Activated CD4-positive, alpha-beta memory T cell treated with anti-CD3 and anti-CD28 coated beads for 36 hours (primary cell): ENCODE data around the gene UBTD1. TPM values are rescaled to one million over a fixed set of nuclear protein-coding genes. Genes with fewer than 3 reads are reported as not detected.

ENCODE experiments used
- CTCF ChIA-PET: fragments of 350-600 bp; sonication (Branson Sonifier 250); formaldehyde crosslinking; loops from one replicate; lab custom pipeline; 2021; ENCODE audit warnings: antibody characterized with exemption, inconsistent platforms; lab: Charles Lee
- POLR2A ChIA-PET: fragments of 350-600 bp; sonication (Branson Sonifier 250); formaldehyde crosslinking; loops from one replicate; lab custom pipeline; 2021; ENCODE audit warnings: antibody characterized with exemption; lab: Charles Lee
- DNase-seq: peaks from one replicate; pipeline ENCODE4 v3.0.0-alpha.2; 2020
- H3K27ac Mint-ChIP-seq: one replicate; pipeline ENCODE4 v1.8.0; 2021; ENCODE audit warnings: mixed read lengths
- H3K27me3 Mint-ChIP-seq: one replicate; pipeline ENCODE4 v1.8.0; 2021; ENCODE audit warnings: mixed read lengths
- H3K36me3 Mint-ChIP-seq: one replicate; pipeline ENCODE4 v1.8.0; 2021; ENCODE audit warnings: mixed read lengths
- H3K4me1 Mint-ChIP-seq: one replicate; pipeline ENCODE4 v1.8.0; 2021; ENCODE audit warnings: low read depth, mixed read lengths
- H3K4me3 Mint-ChIP-seq: one replicate; pipeline ENCODE4 v1.8.0; 2021; ENCODE audit warnings: mild to moderate bottlenecking, mixed read lengths
- H3K9me3 Mint-ChIP-seq: one replicate; pipeline ENCODE4 v1.8.0; 2021; ENCODE audit warnings: mixed read lengths
- intact Hi-C: fragments of 100-400 bp; cut with micrococcal nuclease; formaldehyde crosslinking; loops from one replicate; pipeline ENCODE4 v1.15.1; 2023
- total RNA-seq, 2 experiments: library from RNA; stranded (reverse); gene quantifications; one replicate each; pipeline ENCODE4 v1.2.3, GENCODE V29; 2021

UBTD1 gene
- total RNA-seq, 2 experiments from 2014 or later, result 1.6 to 2.6 TPM

- Mint-ChIP-seq H3K4me3 (no peak overlapping the region), H3K4me1 (peaks cover 11% of the 10 kb centered on the region), H3K27ac (no peak overlapping the region), H3K9me3 (no peaks in the 10 kb centered on the region), H3K27me3 (no peaks in the 10 kb centered on the region), H3K36me3 (peaks cover 25% of the 10 kb centered on the region)
- no peak for DNase-seq
- intact Hi-C loops, result no loop called here
- ChIA-PET CTCF (interaction anchor here (0.9 kb wide), 1 partner anchor 70 kb away, joined by 3 read pairs; no protein-coding TSS in a partner anchor), POLR2A (no interaction called here)
These were observed 16.3 kb upstream of the UBTD1 start for GRCh38 chr10:97482381-97482780.

- no peak for DNase-seq
- ChIA-PET CTCF (interaction anchor here (0.9 kb wide), 1 partner anchor 69 kb away, joined by 3 read pairs; no protein-coding TSS in a partner anchor), POLR2A (no interaction called here)
- Mint-ChIP-seq H3K9me3 (no peaks in the 10 kb centered on the region), H3K4me3 (no peak overlapping the region), H3K36me3 (peaks cover 16% of the 10 kb centered on the region), H3K4me1 (peaks cover 13% of the 10 kb centered on the region), H3K27me3 (no peaks in the 10 kb centered on the region), H3K27ac (no peak overlapping the region)
- intact Hi-C loops, result no loop called here
These were observed 15.2 kb upstream of the UBTD1 start for GRCh38 chr10:97483506-97483905.

GRCh38 chr10:97483921-97484320 lies 14.8 kb upstream of the UBTD1 start:
- H3K4me3 Mint-ChIP-seq, result no peak overlapping the region
- no peak overlapping the region for H3K27ac Mint-ChIP-seq
- CTCF ChIA-PET, result interaction anchor here (1.1 kb wide), 1 partner anchor 52 kb away, joined by 3 read pairs; no protein-coding TSS in a partner anchor
- H3K9me3 Mint-ChIP-seq, result no peaks in the 10 kb centered on the region
- no peaks in the 10 kb centered on the region for H3K27me3 Mint-ChIP-seq
- peaks cover 13% of the 10 kb centered on the region for H3K4me1 Mint-ChIP-seq
- intact Hi-C loops, result no loop called here
- H3K36me3 Mint-ChIP-seq, result peaks cover 16% of the 10 kb centered on the region
- POLR2A ChIA-PET, result interaction anchor here (1.5 kb wide), 1 partner anchor 16 kb away, joined by 4 read pairs; no protein-coding TSS in a partner anchor
- no peak for DNase-seq

GRCh38 chr10:97485647-97486281 lies 13.0 kb upstream of the UBTD1 start:
- intact Hi-C loops, result no loop called here
- Mint-ChIP-seq H3K27ac (no peak overlapping the region), H3K9me3 (no peaks in the 10 kb centered on the region), H3K4me1 (peaks cover 23% of the 10 kb centered on the region), H3K4me3 (no peak overlapping the region), H3K36me3 (peaks cover 7% of the 10 kb centered on the region), H3K27me3 (no peaks in the 10 kb centered on the region)
- no peak for DNase-seq
- CTCF ChIA-PET, result interaction anchor here (1.5 kb wide), 1 partner anchor 30 kb away, joined by 3 read pairs; no protein-coding TSS in a partner anchor
- POLR2A ChIA-PET, result no interaction called here

GRCh38 chr10:97490592-97490991 lies 8.1 kb upstream of the UBTD1 start:
- Mint-ChIP-seq H3K27ac (no peak overlapping the region), H3K36me3 (peaks cover 6% of the 10 kb centered on the region), H3K4me1 (peaks cover 40% of the 10 kb centered on the region), H3K9me3 (no peaks in the 10 kb centered on the region), H3K4me3 (no peak overlapping the region), H3K27me3 (no peaks in the 10 kb centered on the region)
- intact Hi-C loops, result no loop called here
- ChIA-PET CTCF (no interaction called here), POLR2A (no interaction called here)
- DNase-seq, result no peak

- CTCF ChIA-PET, result interaction anchor here (2.9 kb wide), 1 partner anchor 59 kb away, joined by 12 read pairs; no protein-coding TSS in a partner anchor
- intact Hi-C loops, result no loop called here
These were observed 4.6 kb upstream of the UBTD1 start for GRCh38 chr10:97494151-97494550.

GRCh38 chr10:97494863-97495506 lies 3.7 kb upstream of the UBTD1 start:
- peak overlapping the region; percentile 77 for H3K27ac Mint-ChIP-seq
- H3K36me3 Mint-ChIP-seq, result peaks cover 8% of the 10 kb centered on the region
- ChIA-PET CTCF (interaction anchor here (0.6 to 2.9 kb wide), 2 partner anchors 29 to 59 kb away, joined by 3 to 12 read pairs; no protein-coding TSS in a partner anchor), POLR2A (interaction anchor here (1.1 to 1.5 kb wide), 2 partner anchors 15 to 20 kb away, joined by 3 to 4 read pairs; no protein-coding TSS in a partner anchor)
- H3K4me3 Mint-ChIP-seq, result peak overlapping the region; percentile 9
- H3K4me1 Mint-ChIP-seq, result peaks cover 43% of the 10 kb centered on the region
- intact Hi-C loops, result loop anchor here (5.0 kb wide), 1 partner anchor 33 kb away; no protein-coding TSS in a partner anchor
- peaks cover 5% of the 10 kb centered on the region for H3K27me3 Mint-ChIP-seq
- no peak for DNase-seq
- no peaks in the 10 kb centered on the region for H3K9me3 Mint-ChIP-seq

More at GRCh38 chr10:97494151-97494550, 4.6 kb upstream of the UBTD1 start:
- Mint-ChIP-seq H3K27me3 (no peaks in the 10 kb centered on the region), H3K9me3 (no peaks in the 10 kb centered on the region), H3K27ac (no peak overlapping the region), H3K4me3 (no peak overlapping the region), H3K4me1 (peaks cover 46% of the 10 kb centered on the region), H3K36me3 (peaks cover 8% of the 10 kb centered on the region)
- no peak for DNase-seq
- POLR2A ChIA-PET, result interaction anchor here (1.1 kb wide), 1 partner anchor 14 kb away, joined by 3 read pairs; no protein-coding TSS in a partner anchor

GRCh38 chr10:97497572-97498075 lies 1.1 kb upstream of the UBTD1 start:
- peak; percentile 91 for DNase-seq
- peak overlapping the region; percentile 97 for H3K27ac Mint-ChIP-seq
- peaks cover 23% of the 10 kb centered on the region for H3K27me3 Mint-ChIP-seq
- H3K9me3 Mint-ChIP-seq, result no peaks in the 10 kb centered on the region
- H3K36me3 Mint-ChIP-seq, result peaks cover 8% of the 10 kb centered on the region
- POLR2A ChIA-PET, result interaction anchor here (0.6 to 1.1 kb wide), 6 partner anchors 41 to 164 kb away, joined by 3 to 7 read pairs (median 4); partner anchors contain the start of gene RRP12
- peaks cover 33% of the 10 kb centered on the region for H3K4me1 Mint-ChIP-seq
- CTCF ChIA-PET, result interaction anchor here (1.0 kb wide), 1 partner anchor 33 kb away, joined by 3 read pairs; no protein-coding TSS in a partner anchor
- intact Hi-C loops, result loop anchor here (1.0 to 5.0 kb wide), 8 partner anchors 35 to 190 kb away; partner anchors contain the start of genes AVPI1, EXOSC1, PI4K2A and RRP12
- H3K4me3 Mint-ChIP-seq, result peak overlapping the region; percentile 98

GRCh38 chr10:97498076-97498840 lies 466 bp upstream of the UBTD1 start, which contains the start of gene MMS19:
TSS of gene MMS19 (minus strand) at chr10:97498422. CDS start at chr10:97498384, 38 bp downstream.
- Mint-ChIP-seq H3K9me3 (no peaks in the 10 kb centered on the region), H3K27me3 (peaks cover 23% of the 10 kb centered on the region), H3K4me1 (peaks cover 33% of the 10 kb centered on the region), H3K4me3 (peak within 1 kb of the TSS; percentile 98), H3K36me3 (peaks cover 7% of the 10 kb centered on the region), H3K27ac (peak within 1 kb of the TSS; percentile 97)
- POLR2A ChIA-PET, result interaction anchor here (1.0 to 1.8 kb wide), 3 partner anchors 54 to 165 kb away, joined by 4 to 9 read pairs (median 6); no protein-coding TSS in a partner anchor
- intact Hi-C loops, result loop anchor here (1.0 to 5.0 kb wide), 8 partner anchors 36 to 189 kb away; partner anchors contain the start of genes AVPI1, EXOSC1, PI4K2A and RRP12
- peak; percentile 99 for DNase-seq
- CTCF ChIA-PET, result interaction anchor here (1.4 to 2.8 kb wide), 2 partner anchors 34 to 55 kb away, joined by 4 to 18 read pairs; no protein-coding TSS in a partner anchor

- no peak overlapping the region for H3K27ac Mint-ChIP-seq
- intact Hi-C loops, result loop anchor here (2.0 to 5.0 kb wide), 3 partner anchors 37 to 53 kb away; no protein-coding TSS in a partner anchor
- H3K4me3 Mint-ChIP-seq, result peak overlapping the region; percentile 44
- peaks cover 24% of the 10 kb centered on the region for H3K4me1 Mint-ChIP-seq
- peaks cover 23% of the 10 kb centered on the region for H3K27me3 Mint-ChIP-seq
- ChIA-PET CTCF (interaction anchor here (0.7 to 2.8 kb wide), 7 partner anchors 18 to 66 kb away, joined by 3 to 18 read pairs (median 3); no protein-coding TSS in a partner anchor), POLR2A (interaction anchor here (0.6 to 1.8 kb wide), 2 partner anchors 55 to 142 kb away, joined by 3 to 9 read pairs; no protein-coding TSS in a partner anchor)
- H3K9me3 Mint-ChIP-seq, result no peaks in the 10 kb centered on the region
- DNase-seq, result no peak
- peaks cover 2% of the 10 kb centered on the region for H3K36me3 Mint-ChIP-seq
These were observed 1.0 kb downstream of the UBTD1 start for GRCh38 chr10:97499561-97500296.
